ENCODE data around the gene RYR3. TPM values are rescaled to one million over a fixed set of nuclear protein-coding genes. Genes with fewer than 3 reads are reported as not detected.

The RYR3 gene
- total RNA-seq, 2 experiments from 2014 or later: 0.06 to 0.32 TPM

DNA sequence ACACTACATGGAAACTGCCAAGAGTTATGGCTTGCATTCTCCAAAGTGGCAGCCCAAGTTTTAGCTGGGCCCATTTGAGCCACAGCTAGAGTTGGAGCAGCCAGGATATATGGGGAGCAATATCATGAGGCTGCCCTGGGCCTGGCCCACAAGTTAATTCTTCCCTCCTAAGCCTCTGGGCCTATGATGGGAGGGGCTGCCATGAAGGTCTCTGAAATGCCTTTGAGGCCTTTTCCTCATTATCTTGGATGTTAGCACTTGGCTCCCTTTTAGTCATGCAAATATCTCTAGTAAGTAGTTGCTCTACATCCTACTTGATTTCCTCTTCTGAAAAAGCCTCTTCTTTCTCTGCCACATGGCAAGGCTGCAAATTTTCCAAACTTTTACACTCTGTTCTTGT is 400.0 kb downstream of the RYR3 start:
- no peak overlapping the region for H2AFZ ChIP-seq (ENCODE audit: low read length)
- H3K4me3 ChIP-seq (ENCODE audit: low read depth, low read length, poor library complexity, severe bottlenecking): no peak overlapping the region
- intact Hi-C loops (cut with micrococcal nuclease; ENCODE audit: unreplicated experiment): no loop called here
- no peaks in the 10 kb centered on the region for H3K79me2 ChIP-seq (ENCODE audit: insufficient read depth, low read depth, low read length)
- no peaks in the 10 kb centered on the region for H3K4me1 ChIP-seq (ENCODE audit: insufficient read depth, low read length, poor library complexity, severe bottlenecking)
- ChIA-PET CTCF (ENCODE audit: unreplicated experiment) (no interaction called here), POLR2A (no interaction called here)
- H4K20me1 ChIP-seq (ENCODE audit: insufficient read depth, low read length): no peaks in the 10 kb centered on the region
- no peak for DNase-seq (ENCODE audit: low spot score)
- no peaks in the 10 kb centered on the region for H3K9me2 ChIP-seq (ENCODE audit: insufficient read depth, low read length)
- no peak overlapping the region for H3K27ac ChIP-seq (ENCODE audit: low read depth, low read length, poor library complexity, severe bottlenecking)
- H3K9me3 ChIP-seq (ENCODE audit: low read length): 0 out of 2 replicates have a peak, but pooled peaks cover 7% of the 10 kb centered on the region
- no TSS peak for BruUV-seq (replicated peaks)
- no peaks in the 10 kb centered on the region for H3K36me3 ChIP-seq (ENCODE audit: insufficient read depth, low read length)
- no peak overlapping the region for H3K4me2 ChIP-seq (ENCODE audit: low read length)
- TF ChIP-seq, protein P1, sequence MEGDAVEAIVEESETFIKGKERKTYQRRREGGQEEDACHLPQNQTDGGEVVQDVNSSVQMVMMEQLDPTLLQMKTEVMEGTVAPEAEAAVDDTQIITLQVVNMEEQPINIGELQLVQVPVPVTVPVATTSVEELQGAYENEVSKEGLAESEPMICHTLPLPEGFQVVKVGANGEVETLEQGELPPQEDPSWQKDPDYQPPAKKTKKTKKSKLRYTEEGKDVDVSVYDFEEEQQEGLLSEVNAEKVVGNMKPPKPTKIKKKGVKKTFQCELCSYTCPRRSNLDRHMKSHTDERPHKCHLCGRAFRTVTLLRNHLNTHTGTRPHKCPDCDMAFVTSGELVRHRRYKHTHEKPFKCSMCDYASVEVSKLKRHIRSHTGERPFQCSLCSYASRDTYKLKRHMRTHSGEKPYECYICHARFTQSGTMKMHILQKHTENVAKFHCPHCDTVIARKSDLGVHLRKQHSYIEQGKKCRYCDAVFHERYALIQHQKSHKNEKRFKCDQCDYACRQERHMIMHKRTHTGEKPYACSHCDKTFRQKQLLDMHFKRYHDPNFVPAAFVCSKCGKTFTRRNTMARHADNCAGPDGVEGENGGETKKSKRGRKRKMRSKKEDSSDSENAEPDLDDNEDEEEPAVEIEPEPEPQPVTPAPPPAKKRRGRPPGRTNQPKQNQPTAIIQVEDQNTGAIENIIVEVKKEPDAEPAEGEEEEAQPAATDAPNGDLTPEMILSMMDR (conservative IDR thresholded peaks at IDR 0.05; ENCODE audit: low read length): no peak
- no peak for TF ChIP-seq EZH2phosphoT487 (IDR thresholded peaks at IDR 0.05; ENCODE audit: borderline replicate concordance, low read depth, low read length)

DNA sequence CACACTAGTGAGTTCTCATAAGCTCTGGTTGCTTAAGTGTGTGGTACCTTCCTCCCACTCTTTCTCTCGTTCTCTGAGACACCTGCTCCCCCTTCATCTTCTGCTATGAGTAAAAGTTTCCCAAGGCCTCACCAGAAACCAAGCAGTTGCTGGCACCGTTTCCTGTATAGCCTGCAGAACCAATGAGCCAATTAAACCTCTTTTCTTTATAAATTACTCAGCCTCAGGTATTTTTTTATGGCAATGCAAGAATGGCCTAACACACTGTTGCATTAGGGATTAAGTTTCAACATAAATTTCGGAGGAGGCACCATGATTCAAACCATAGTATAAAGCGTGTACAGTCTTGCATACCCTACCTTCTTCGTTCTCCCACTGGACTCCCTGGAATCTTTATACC is 405.3 kb downstream of the RYR3 start:
- TF ChIP-seq EZH2phosphoT487 (IDR thresholded peaks at IDR 0.05; ENCODE audit: borderline replicate concordance, low read depth, low read length): no peak
- TF ChIP-seq, protein P1 (conservative IDR thresholded peaks at IDR 0.05; ENCODE audit: low read length): no peak
- H3K4me3 ChIP-seq (ENCODE audit: low read depth, low read length, poor library complexity, severe bottlenecking): no peak overlapping the region
- no TSS peak for BruUV-seq (replicated peaks)
- DNase-seq (ENCODE audit: low spot score): no peak
- CTCF ChIA-PET (ENCODE audit: unreplicated experiment): no interaction called here
- no peaks in the 10 kb centered on the region for H3K36me3 ChIP-seq (ENCODE audit: insufficient read depth, low read length)
- POLR2A ChIA-PET: no interaction called here
- no peak overlapping the region for H3K27ac ChIP-seq (ENCODE audit: low read depth, low read length, poor library complexity, severe bottlenecking)
- H3K4me1 ChIP-seq (ENCODE audit: insufficient read depth, low read length, poor library complexity, severe bottlenecking): no peaks in the 10 kb centered on the region
- intact Hi-C loops (cut with micrococcal nuclease; ENCODE audit: unreplicated experiment): no loop called here
- H3K79me2 ChIP-seq (ENCODE audit: insufficient read depth, low read depth, low read length): no peaks in the 10 kb centered on the region
- no peak overlapping the region for H3K4me2 ChIP-seq (ENCODE audit: low read length)
- no peaks in the 10 kb centered on the region for H4K20me1 ChIP-seq (ENCODE audit: insufficient read depth, low read length)
- no peaks in the 10 kb centered on the region for H3K9me3 ChIP-seq (ENCODE audit: low read length)
- H3K9me2 ChIP-seq (ENCODE audit: insufficient read depth, low read length): no peaks in the 10 kb centered on the region
- no peak overlapping the region for H2AFZ ChIP-seq (ENCODE audit: low read length)

DNA sequence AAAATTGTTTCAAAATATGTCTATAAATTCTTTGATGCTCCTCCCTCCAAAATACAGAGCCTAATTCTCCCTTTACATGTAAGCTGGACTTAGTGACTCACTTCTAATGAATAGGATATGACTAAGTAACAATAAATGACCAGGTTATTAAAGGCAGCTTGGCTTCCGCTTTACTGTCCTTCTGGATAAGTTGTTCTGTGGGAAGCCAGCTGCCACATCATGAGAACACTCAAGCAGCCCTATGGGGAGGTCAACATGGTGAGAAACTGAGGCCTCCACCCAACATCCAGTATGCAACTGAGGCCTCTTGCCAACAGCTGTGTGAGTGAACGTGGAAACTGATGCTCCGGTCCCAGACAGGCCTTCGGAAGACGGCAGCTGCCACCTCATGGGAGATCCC is 410.2 kb downstream of the RYR3 start:
- Histone ChIP-seq H3K4me1 (ENCODE audit: insufficient read depth, low read length, poor library complexity, severe bottlenecking) (no peaks in the 10 kb centered on the region), H3K4me2 (ENCODE audit: low read length) (no peak overlapping the region), H3K4me3 (ENCODE audit: low read depth, low read length, poor library complexity, severe bottlenecking) (no peak overlapping the region), H3K9me3 (ENCODE audit: low read length) (no peaks in the 10 kb centered on the region), H3K9me2 (ENCODE audit: insufficient read depth, low read length) (no peaks in the 10 kb centered on the region), H4K20me1 (ENCODE audit: insufficient read depth, low read length) (no peaks in the 10 kb centered on the region), H2AFZ (ENCODE audit: low read length) (no peak overlapping the region), H3K79me2 (ENCODE audit: insufficient read depth, low read depth, low read length) (no peaks in the 10 kb centered on the region), H3K36me3 (ENCODE audit: insufficient read depth, low read length) (no peaks in the 10 kb centered on the region), H3K27ac (ENCODE audit: low read depth, low read length, poor library complexity, severe bottlenecking) (no peak overlapping the region)
- no peak for TF ChIP-seq EZH2phosphoT487 (IDR thresholded peaks at IDR 0.05; ENCODE audit: borderline replicate concordance, low read depth, low read length)
- TF ChIP-seq, protein P1 (conservative IDR thresholded peaks at IDR 0.05; ENCODE audit: low read length): no peak
- BruUV-seq (replicated peaks): no TSS peak
- intact Hi-C loops (cut with micrococcal nuclease; ENCODE audit: unreplicated experiment): no loop called here
- no peak for DNase-seq (ENCODE audit: low spot score)
- ChIA-PET CTCF (ENCODE audit: unreplicated experiment) (no interaction called here), POLR2A (no interaction called here)

Measured in OCI-LY7 (cell line).